ENCODE data around the gene LCNL1. TPM values are rescaled to one million over a fixed set of nuclear protein-coding genes. Genes with fewer than 3 reads are reported as not detected.

The LCNL1 gene
- total RNA-seq, 1 donor from 2014 or later: 0.45 TPM

- FAIRE-seq: no peak
These were observed 7.8 kb upstream of the LCNL1 start for GRCh38 chr9:136974817-136975535.

DNA sequence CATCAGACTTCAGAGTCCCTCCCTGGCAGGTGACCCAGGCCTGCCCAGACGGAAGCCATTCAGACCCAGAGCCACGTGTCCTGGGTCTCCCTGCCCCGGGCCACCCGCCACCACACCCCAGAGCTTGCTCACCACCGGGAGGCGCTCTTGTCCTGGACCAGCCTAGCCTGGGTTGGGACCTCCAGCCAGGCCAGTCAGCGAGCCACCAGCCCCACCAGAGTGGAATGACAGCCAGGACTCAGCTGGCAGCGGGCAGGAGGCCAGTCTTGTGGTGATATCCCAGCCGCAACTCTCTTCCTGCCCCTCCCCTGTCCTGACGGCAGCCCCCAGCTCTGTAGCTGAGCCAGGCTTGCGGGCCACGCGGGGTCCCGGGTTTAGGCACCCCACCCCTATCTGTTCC, 7.1 kb upstream of the LCNL1 start:
- Histone ChIP-seq H3K27me3 (ENCODE audit: insufficient read depth, low read length) (no peaks in the 10 kb centered on the region), H3K36me3 (ENCODE audit: insufficient read depth, low read length) (no peaks in the 10 kb centered on the region), H4K20me1 (ENCODE audit: insufficient read depth, low read length) (no peaks in the 10 kb centered on the region), H2AFZ (ENCODE audit: low read depth, low read length) (no peak overlapping the region), H3K9me3 (ENCODE audit: insufficient read depth, low read depth, low read length) (no peaks in the 10 kb centered on the region), H3K27ac (ENCODE audit: low read depth, low read length) (no peak overlapping the region), H3K9ac (ENCODE audit: low read length) (no peak overlapping the region), H3K4me1 (ENCODE audit: insufficient read depth, low read length) (peaks cover 5% of the 10 kb centered on the region), H3K79me2 (ENCODE audit: insufficient read depth, low read length) (no peaks in the 10 kb centered on the region), H3K4me2 (ENCODE audit: low read length) (no peak overlapping the region), H3K4me3 (ENCODE audit: insufficient read depth, low read depth, low read length) (no peak overlapping the region)
- H3K4me1 Mint-ChIP-seq (ENCODE audit: low read depth, unreplicated experiment): no peaks in the 10 kb centered on the region
- no peak overlapping the region for H3K27ac Mint-ChIP-seq (ENCODE audit: unreplicated experiment)
- H3K4me3 Mint-ChIP-seq (ENCODE audit: unreplicated experiment): no peak overlapping the region
- no peak for FAIRE-seq
- H3K36me3 Mint-ChIP-seq (ENCODE audit: low read depth, unreplicated experiment): peaks cover 2% of the 10 kb centered on the region
- H3K27me3 Mint-ChIP-seq (ENCODE audit: low read depth, unreplicated experiment): peaks cover 11% of the 10 kb centered on the region
- H3K9me3 Mint-ChIP-seq (ENCODE audit: unreplicated experiment): no peaks in the 10 kb centered on the region
- TF ChIP-seq, protein P1, sequence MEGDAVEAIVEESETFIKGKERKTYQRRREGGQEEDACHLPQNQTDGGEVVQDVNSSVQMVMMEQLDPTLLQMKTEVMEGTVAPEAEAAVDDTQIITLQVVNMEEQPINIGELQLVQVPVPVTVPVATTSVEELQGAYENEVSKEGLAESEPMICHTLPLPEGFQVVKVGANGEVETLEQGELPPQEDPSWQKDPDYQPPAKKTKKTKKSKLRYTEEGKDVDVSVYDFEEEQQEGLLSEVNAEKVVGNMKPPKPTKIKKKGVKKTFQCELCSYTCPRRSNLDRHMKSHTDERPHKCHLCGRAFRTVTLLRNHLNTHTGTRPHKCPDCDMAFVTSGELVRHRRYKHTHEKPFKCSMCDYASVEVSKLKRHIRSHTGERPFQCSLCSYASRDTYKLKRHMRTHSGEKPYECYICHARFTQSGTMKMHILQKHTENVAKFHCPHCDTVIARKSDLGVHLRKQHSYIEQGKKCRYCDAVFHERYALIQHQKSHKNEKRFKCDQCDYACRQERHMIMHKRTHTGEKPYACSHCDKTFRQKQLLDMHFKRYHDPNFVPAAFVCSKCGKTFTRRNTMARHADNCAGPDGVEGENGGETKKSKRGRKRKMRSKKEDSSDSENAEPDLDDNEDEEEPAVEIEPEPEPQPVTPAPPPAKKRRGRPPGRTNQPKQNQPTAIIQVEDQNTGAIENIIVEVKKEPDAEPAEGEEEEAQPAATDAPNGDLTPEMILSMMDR (IDR thresholded peaks at IDR 0.05; ENCODE audit: insufficient read depth, low read depth, low read length): no peak
- no peak for TF ChIP-seq EZH2 (IDR thresholded peaks at IDR 0.05; ENCODE audit: insufficient read depth, low read length)
- DNase-seq (ENCODE audit: low read depth): no peak

More at GRCh38 chr9:136974817-136975535, 7.8 kb upstream of the LCNL1 start:
- no peaks in the 10 kb centered on the region for H3K9me3 Mint-ChIP-seq (ENCODE audit: unreplicated experiment)
- Histone ChIP-seq H3K27ac (ENCODE audit: low read depth, low read length) (no peak overlapping the region), H4K20me1 (ENCODE audit: insufficient read depth, low read length) (no peaks in the 10 kb centered on the region), H3K4me3 (ENCODE audit: insufficient read depth, low read depth, low read length) (no peak overlapping the region), H3K79me2 (ENCODE audit: insufficient read depth, low read length) (no peaks in the 10 kb centered on the region), H3K9ac (ENCODE audit: low read length) (no peak overlapping the region), H3K4me2 (ENCODE audit: low read length) (no peak overlapping the region), H2AFZ (ENCODE audit: low read depth, low read length) (no peak overlapping the region), H3K9me3 (ENCODE audit: insufficient read depth, low read depth, low read length) (no peaks in the 10 kb centered on the region), H3K4me1 (ENCODE audit: insufficient read depth, low read length) (peaks cover 5% of the 10 kb centered on the region), H3K36me3 (ENCODE audit: insufficient read depth, low read length) (no peaks in the 10 kb centered on the region), H3K27me3 (ENCODE audit: insufficient read depth, low read length) (no peaks in the 10 kb centered on the region)
- DNase-seq (ENCODE audit: low read depth): no peak
- H3K4me1 Mint-ChIP-seq (ENCODE audit: low read depth, unreplicated experiment): no peaks in the 10 kb centered on the region
- H3K4me3 Mint-ChIP-seq (ENCODE audit: unreplicated experiment): no peak overlapping the region
- H3K27ac Mint-ChIP-seq (ENCODE audit: unreplicated experiment): no peak overlapping the region
- TF ChIP-seq EZH2 (IDR thresholded peaks at IDR 0.05; ENCODE audit: insufficient read depth, low read length): no peak
- H3K27me3 Mint-ChIP-seq (ENCODE audit: low read depth, unreplicated experiment): peaks cover 6% of the 10 kb centered on the region
- H3K36me3 Mint-ChIP-seq (ENCODE audit: low read depth, unreplicated experiment): no peaks in the 10 kb centered on the region

GRCh38 chr9:136977223-136977622, 5.6 kb upstream of the LCNL1 start, which contains the start of gene PTGDS:
PTGDS (plus strand) TSS chr9:136977504; CDS start chr9:136977579, 75 bp downstream.
- Histone ChIP-seq H3K4me2 (ENCODE audit: low read length) (peak within 1 kb of the TSS; percentile 84), H4K20me1 (ENCODE audit: insufficient read depth, low read length) (no peaks in the 10 kb centered on the region), H3K9me3 (ENCODE audit: insufficient read depth, low read depth, low read length) (no peaks in the 10 kb centered on the region), H3K36me3 (ENCODE audit: insufficient read depth, low read length) (no peaks in the 10 kb centered on the region), H2AFZ (ENCODE audit: low read depth, low read length) (peak within 1 kb of the TSS; percentile 84), H3K9ac (ENCODE audit: low read length) (no peak within 1 kb of the TSS), H3K4me3 (ENCODE audit: insufficient read depth, low read depth, low read length) (peak within 1 kb of the TSS; percentile 49), H3K79me2 (ENCODE audit: insufficient read depth, low read length) (no peaks in the 10 kb centered on the region), H3K27me3 (ENCODE audit: insufficient read depth, low read length) (no peaks in the 10 kb centered on the region), H3K27ac (ENCODE audit: low read depth, low read length) (no peak within 1 kb of the TSS), H3K4me1 (ENCODE audit: insufficient read depth, low read length) (peaks cover 5% of the 10 kb centered on the region)
- H3K9me3 Mint-ChIP-seq (ENCODE audit: unreplicated experiment): no peaks in the 10 kb centered on the region
- no peak within 1 kb of the TSS for H3K27ac Mint-ChIP-seq (ENCODE audit: unreplicated experiment)
- TF ChIP-seq, protein P1 (IDR thresholded peaks at IDR 0.05; ENCODE audit: insufficient read depth, low read depth, low read length): no peak
- TF ChIP-seq EZH2 (IDR thresholded peaks at IDR 0.05; ENCODE audit: insufficient read depth, low read length): no peak
- H3K4me3 Mint-ChIP-seq (ENCODE audit: unreplicated experiment): no peak within 1 kb of the TSS
- DNase-seq (ENCODE audit: low read depth) (no peak), FAIRE-seq (no peak)
- no peaks in the 10 kb centered on the region for H3K4me1 Mint-ChIP-seq (ENCODE audit: low read depth, unreplicated experiment)
- peaks cover 12% of the 10 kb centered on the region for H3K27me3 Mint-ChIP-seq (ENCODE audit: low read depth, unreplicated experiment)
- peaks cover 3% of the 10 kb centered on the region for H3K36me3 Mint-ChIP-seq (ENCODE audit: low read depth, unreplicated experiment)

Measured in astrocyte (in vitro differentiated cells and primary cell).